ENCODE measurements around the gene CNKSR2. TPM values are rescaled to one million over a fixed set of nuclear protein-coding genes. Genes with fewer than 3 reads are reported as not detected.

Gene CNKSR2
- total and polyA plus RNA-seq, 4 donors = 0.74 to 41.4 (median 2.1) TPM

GRCh38 chrX:21493226-21493830, 119.1 kb downstream of the CNKSR2 start:
- Histone ChIP-seq H3K4me3 (no peak overlapping the region), H3K27me3 (ENCODE audit: control insufficient read depth in 3 of 3, insufficient read depth in 3 of 3, low read length in 2 of 3) (peaks cover 0 to 6% (median 6%) of the 10 kb centered on the region in 3 donors), H3K4me1 (ENCODE audit: control insufficient read depth in 5 of 5, insufficient read depth in 5 of 5, low read length in 5 of 5) (peaks cover 0 to 3% (median 0%) of the 10 kb centered on the region in 5 donors), H3K9ac (ENCODE audit: insufficient read depth in 1 of 2, low read length in 2 of 2) (no peak overlapping the region), H3K36me3 (ENCODE audit: control insufficient read depth in 4 of 4, insufficient read depth in 4 of 4, low read length in 4 of 4) (peaks cover 0 to 2% (median 0%) of the 10 kb centered on the region in 4 donors), H3K9me3 (ENCODE audit: control insufficient read depth in 4 of 4, insufficient read depth in 3 of 4, low read length in 3 of 4) (no peaks in the 10 kb centered on the region), H3K27ac (ENCODE audit: low read depth in 1 of 2, low read length in 1 of 2) (no peak overlapping the region)
- WGBS, 2 donors = 57 to 80% methylated on average over 1 of the region's 1 CpG
- ATAC-seq (ENCODE audit: insufficient read depth, low FRiP score) (no peak), DNase-seq (no peak)
- TF ChIP-seq, protein P1, sequence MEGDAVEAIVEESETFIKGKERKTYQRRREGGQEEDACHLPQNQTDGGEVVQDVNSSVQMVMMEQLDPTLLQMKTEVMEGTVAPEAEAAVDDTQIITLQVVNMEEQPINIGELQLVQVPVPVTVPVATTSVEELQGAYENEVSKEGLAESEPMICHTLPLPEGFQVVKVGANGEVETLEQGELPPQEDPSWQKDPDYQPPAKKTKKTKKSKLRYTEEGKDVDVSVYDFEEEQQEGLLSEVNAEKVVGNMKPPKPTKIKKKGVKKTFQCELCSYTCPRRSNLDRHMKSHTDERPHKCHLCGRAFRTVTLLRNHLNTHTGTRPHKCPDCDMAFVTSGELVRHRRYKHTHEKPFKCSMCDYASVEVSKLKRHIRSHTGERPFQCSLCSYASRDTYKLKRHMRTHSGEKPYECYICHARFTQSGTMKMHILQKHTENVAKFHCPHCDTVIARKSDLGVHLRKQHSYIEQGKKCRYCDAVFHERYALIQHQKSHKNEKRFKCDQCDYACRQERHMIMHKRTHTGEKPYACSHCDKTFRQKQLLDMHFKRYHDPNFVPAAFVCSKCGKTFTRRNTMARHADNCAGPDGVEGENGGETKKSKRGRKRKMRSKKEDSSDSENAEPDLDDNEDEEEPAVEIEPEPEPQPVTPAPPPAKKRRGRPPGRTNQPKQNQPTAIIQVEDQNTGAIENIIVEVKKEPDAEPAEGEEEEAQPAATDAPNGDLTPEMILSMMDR (IDR thresholded peaks at IDR 0.05; ENCODE audit: control extremely low read depth, extremely low read depth) = no peak

GRCh38 chrX:21503593-21503992, 129.4 kb downstream of the CNKSR2 start:
- WGBS, 2 donors = 63 to 81% methylated on average over 3 of the region's 3 CpGs
- Histone ChIP-seq H3K4me3 (no peak overlapping the region), H3K9ac (ENCODE audit: insufficient read depth in 1 of 2, low read length in 2 of 2) (no peak overlapping the region), H3K9me3 (ENCODE audit: control insufficient read depth in 4 of 4, insufficient read depth in 3 of 4, low read length in 3 of 4) (no peaks in the 10 kb centered on the region), H3K27ac (ENCODE audit: low read depth in 1 of 2, low read length in 1 of 2) (no peak overlapping the region), H3K27me3 (ENCODE audit: control insufficient read depth in 3 of 3, insufficient read depth in 3 of 3, low read length in 2 of 3) (peaks cover 0 to 15% (median 8%) of the 10 kb centered on the region in 3 donors), H3K4me1 (ENCODE audit: control insufficient read depth in 5 of 5, insufficient read depth in 5 of 5, low read length in 5 of 5) (no peaks in the 10 kb centered on the region), H3K36me3 (ENCODE audit: control insufficient read depth in 4 of 4, insufficient read depth in 4 of 4, low read length in 4 of 4) (no peaks in the 10 kb centered on the region)
- no peak for ATAC-seq (ENCODE audit: insufficient read depth, low FRiP score)
- no peak for DNase-seq
- TF ChIP-seq, protein P1 (IDR thresholded peaks at IDR 0.05; ENCODE audit: control extremely low read depth, extremely low read depth) = no peak

- Histone ChIP-seq H3K27ac (ENCODE audit: low read depth in 1 of 2, low read length in 1 of 2) (no peak overlapping the region), H3K9ac (ENCODE audit: insufficient read depth in 1 of 2, low read length in 2 of 2) (no peak overlapping the region), H3K9me3 (ENCODE audit: control insufficient read depth in 4 of 4, insufficient read depth in 3 of 4, low read length in 3 of 4) (no peaks in the 10 kb centered on the region), H3K4me3 (no peak overlapping the region), H3K36me3 (ENCODE audit: control insufficient read depth in 4 of 4, insufficient read depth in 4 of 4, low read length in 4 of 4) (peaks cover 0 to 4% (median 0%) of the 10 kb centered on the region in 4 donors), H3K4me1 (ENCODE audit: control insufficient read depth in 5 of 5, insufficient read depth in 5 of 5, low read length in 5 of 5) (no peaks in the 10 kb centered on the region), H3K27me3 (ENCODE audit: control insufficient read depth in 3 of 3, insufficient read depth in 3 of 3, low read length in 2 of 3) (peaks cover 0 to 17% (median 6%) of the 10 kb centered on the region in 3 donors)
- TF ChIP-seq, protein P1 (IDR thresholded peaks at IDR 0.05; ENCODE audit: control extremely low read depth, extremely low read depth) = no peak
- DNase-seq (no peak), ATAC-seq (ENCODE audit: insufficient read depth, low FRiP score) (no peak)
Measured at GRCh38 chrX:21509912-21510311, 135.7 kb downstream of the CNKSR2 start.

GRCh38 chrX:21524008-21524407, 149.8 kb downstream of the CNKSR2 start:
- Histone ChIP-seq H3K4me3 (no peak overlapping the region), H3K4me1 (ENCODE audit: control insufficient read depth in 5 of 5, insufficient read depth in 5 of 5, low read length in 5 of 5) (peaks cover 0 to 7% (median 0%) of the 10 kb centered on the region in 5 donors), H3K36me3 (ENCODE audit: control insufficient read depth in 4 of 4, insufficient read depth in 4 of 4, low read length in 4 of 4) (no peaks in the 10 kb centered on the region), H3K9me3 (ENCODE audit: control insufficient read depth in 4 of 4, insufficient read depth in 3 of 4, low read length in 3 of 4) (no peaks in the 10 kb centered on the region), H3K27ac (ENCODE audit: low read depth in 1 of 2, low read length in 1 of 2) (no peak overlapping the region), H3K27me3 (ENCODE audit: control insufficient read depth in 3 of 3, insufficient read depth in 3 of 3, low read length in 2 of 3) (peaks cover 0 to 3% (median under 1%) of the 10 kb centered on the region in 3 donors), H3K9ac (ENCODE audit: insufficient read depth in 1 of 2, low read length in 2 of 2) (no peak overlapping the region)
- TF ChIP-seq, protein P1 (IDR thresholded peaks at IDR 0.05; ENCODE audit: control extremely low read depth, extremely low read depth) = no peak
- 36 to 71% methylated on average over 1 of the region's 1 CpG for WGBS, 2 donors
- DNase-seq (no peak), ATAC-seq (ENCODE audit: insufficient read depth, low FRiP score) (no peak)
